ENCODE results near the gene TMPRSS12.
A peak's percentile ranks its signal among the peaks of the same experiment; 100 is the strongest.
"Not testable (repeated sequence)": the region's sequence is repeated elsewhere in the genome, so short reads cannot be mapped to it uniquely, and the experiment has no call there.

Gene TMPRSS12

DNA sequence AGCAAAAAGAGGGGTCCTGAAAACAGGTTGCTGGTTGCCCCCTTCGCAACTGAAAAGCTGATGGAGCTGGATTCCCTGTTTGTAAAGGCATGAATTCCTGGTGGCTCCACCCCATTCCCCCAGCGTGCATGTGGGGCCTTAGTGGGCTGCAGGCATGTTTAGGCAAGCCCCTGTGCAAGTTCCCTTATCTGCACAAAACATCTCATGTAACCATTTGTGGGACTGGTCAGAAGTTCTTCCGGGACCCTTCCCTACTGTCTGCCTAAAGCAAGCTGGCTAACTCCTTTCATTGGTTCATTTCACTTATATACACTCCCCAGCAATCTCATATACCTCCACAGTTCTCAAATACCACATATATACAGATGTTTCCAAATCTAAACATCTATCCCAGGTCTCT is 85.7 kb downstream of the TMPRSS12 start:
- no peak for TF ChIP-seq EZH2phosphoT487 (IDR thresholded peaks at IDR 0.05; ENCODE audit: borderline replicate concordance, low read length)
- TF ChIP-seq, protein P1, sequence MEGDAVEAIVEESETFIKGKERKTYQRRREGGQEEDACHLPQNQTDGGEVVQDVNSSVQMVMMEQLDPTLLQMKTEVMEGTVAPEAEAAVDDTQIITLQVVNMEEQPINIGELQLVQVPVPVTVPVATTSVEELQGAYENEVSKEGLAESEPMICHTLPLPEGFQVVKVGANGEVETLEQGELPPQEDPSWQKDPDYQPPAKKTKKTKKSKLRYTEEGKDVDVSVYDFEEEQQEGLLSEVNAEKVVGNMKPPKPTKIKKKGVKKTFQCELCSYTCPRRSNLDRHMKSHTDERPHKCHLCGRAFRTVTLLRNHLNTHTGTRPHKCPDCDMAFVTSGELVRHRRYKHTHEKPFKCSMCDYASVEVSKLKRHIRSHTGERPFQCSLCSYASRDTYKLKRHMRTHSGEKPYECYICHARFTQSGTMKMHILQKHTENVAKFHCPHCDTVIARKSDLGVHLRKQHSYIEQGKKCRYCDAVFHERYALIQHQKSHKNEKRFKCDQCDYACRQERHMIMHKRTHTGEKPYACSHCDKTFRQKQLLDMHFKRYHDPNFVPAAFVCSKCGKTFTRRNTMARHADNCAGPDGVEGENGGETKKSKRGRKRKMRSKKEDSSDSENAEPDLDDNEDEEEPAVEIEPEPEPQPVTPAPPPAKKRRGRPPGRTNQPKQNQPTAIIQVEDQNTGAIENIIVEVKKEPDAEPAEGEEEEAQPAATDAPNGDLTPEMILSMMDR (IDR thresholded peaks at IDR 0.05; ENCODE audit: low read depth, low read length, poor library complexity, severe bottlenecking) = no peak
- no peaks in the 10 kb centered on the region for H3K9me2 ChIP-seq (replicated peaks; ENCODE audit: control insufficient read depth, low read length)
- H3K4me3 ChIP-seq (ENCODE audit: low read length) = no peak overlapping the region; the same call in 1 of the 2 replicates
- H3K4me1 ChIP-seq (ENCODE audit: control insufficient read depth, low read length) = peaks cover 54% of the 10 kb centered on the region
- no peaks in the 10 kb centered on the region for H4K20me1 ChIP-seq (ENCODE audit: control insufficient read depth, insufficient read depth, low read depth, low read length)
- H3K79me2 ChIP-seq (ENCODE audit: control insufficient read depth, low read length) = no peaks in the 10 kb centered on the region
- no peaks in the 10 kb centered on the region for H3K27me3 ChIP-seq (ENCODE audit: control insufficient read depth, low read length)
- H3K4me2 ChIP-seq (ENCODE audit: low read length) = peak overlapping the region; percentile 84
- no peak overlapping the region for H3K27ac ChIP-seq (ENCODE audit: low read depth, low read length)
- H3K9me3 ChIP-seq (ENCODE audit: control insufficient read depth, insufficient read depth, low read length) = no peaks in the 10 kb centered on the region
- no peaks in the 10 kb centered on the region for H3K36me3 ChIP-seq (ENCODE audit: control insufficient read depth, low read length)
- H3F3A ChIP-seq (ENCODE audit: control insufficient read depth, insufficient read depth) = peaks cover 15% of the 10 kb centered on the region

DNA sequence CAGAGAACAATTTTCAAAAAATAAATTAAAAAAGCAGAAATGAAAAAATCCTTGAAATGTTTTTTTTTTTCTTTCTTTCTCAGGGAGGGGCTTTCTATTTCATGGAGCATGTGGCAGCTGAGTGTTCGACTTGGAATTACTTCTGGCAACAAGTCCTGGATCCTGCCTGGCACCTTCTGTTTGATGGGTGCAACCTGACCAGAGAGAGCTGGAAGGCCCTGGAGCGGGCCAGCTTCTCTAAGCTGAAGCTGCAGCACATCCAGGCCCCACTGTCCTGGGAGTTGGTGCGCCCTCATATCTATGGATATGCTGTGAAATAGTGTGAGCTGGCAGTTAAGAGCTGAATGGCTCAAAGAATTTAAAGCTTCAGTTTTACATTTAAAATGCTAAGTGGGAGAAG is 87.1 kb downstream of the TMPRSS12 start:
- TF ChIP-seq, protein P1 (IDR thresholded peaks at IDR 0.05; ENCODE audit: low read depth, low read length, poor library complexity, severe bottlenecking) = no peak
- no peak for TF ChIP-seq EZH2phosphoT487 (IDR thresholded peaks at IDR 0.05; ENCODE audit: borderline replicate concordance, low read length)
- no peaks in the 10 kb centered on the region for H3K79me2 ChIP-seq (ENCODE audit: control insufficient read depth, low read length)
- no peak overlapping the region for H3K27ac ChIP-seq (ENCODE audit: low read depth, low read length)
- peaks cover 5% of the 10 kb centered on the region for H3F3A ChIP-seq (ENCODE audit: control insufficient read depth, insufficient read depth)
- no peaks in the 10 kb centered on the region for H3K27me3 ChIP-seq (ENCODE audit: control insufficient read depth, low read length)
- H4K20me1 ChIP-seq (ENCODE audit: control insufficient read depth, insufficient read depth, low read depth, low read length) = no peaks in the 10 kb centered on the region
- peaks cover 41% of the 10 kb centered on the region for H3K4me1 ChIP-seq (ENCODE audit: control insufficient read depth, low read length)
- H3K4me2 ChIP-seq (ENCODE audit: low read length) = no peak overlapping the region
- no peaks in the 10 kb centered on the region for H3K36me3 ChIP-seq (ENCODE audit: control insufficient read depth, low read length)
- H3K9me2 ChIP-seq (replicated peaks; ENCODE audit: control insufficient read depth, low read length) = no peaks in the 10 kb centered on the region
- no peaks in the 10 kb centered on the region for H3K9me3 ChIP-seq (ENCODE audit: control insufficient read depth, insufficient read depth, low read length)
- no peak overlapping the region for H3K4me3 ChIP-seq (ENCODE audit: low read length)

DNA sequence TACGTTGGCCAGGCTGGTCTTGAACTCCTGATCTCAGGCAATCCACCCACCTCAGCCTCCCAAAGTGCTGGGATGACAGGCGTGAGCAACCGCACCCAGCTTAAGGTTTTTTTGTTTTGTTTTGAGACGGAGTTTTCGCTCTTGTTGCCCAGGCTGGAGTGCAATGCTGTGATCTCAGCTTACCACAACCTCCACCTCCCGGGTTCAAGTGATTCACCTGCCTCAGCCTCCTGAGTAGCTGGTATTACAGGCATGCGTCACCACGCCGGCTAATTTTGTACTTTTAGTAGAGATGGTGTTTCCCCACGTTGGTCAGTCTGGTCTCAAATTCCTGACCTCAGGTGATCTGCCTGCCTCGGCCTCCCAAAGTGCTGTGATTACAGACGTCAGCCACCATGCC is 87.8 kb downstream of the TMPRSS12 start:
- H3K9me3 ChIP-seq (ENCODE audit: control insufficient read depth, insufficient read depth, low read length); H3K27ac ChIP-seq (ENCODE audit: low read depth, low read length); H3K4me3 ChIP-seq (ENCODE audit: low read length); H3K9me2 ChIP-seq (replicated peaks; ENCODE audit: control insufficient read depth, low read length); H3K36me3 ChIP-seq (ENCODE audit: control insufficient read depth, low read length); H3K27me3 ChIP-seq (ENCODE audit: control insufficient read depth, low read length); H3K4me2 ChIP-seq (ENCODE audit: low read length); H4K20me1 ChIP-seq (ENCODE audit: control insufficient read depth, insufficient read depth, low read depth, low read length); H3F3A ChIP-seq (ENCODE audit: control insufficient read depth, insufficient read depth); H3K79me2 ChIP-seq (ENCODE audit: control insufficient read depth, low read length): not testable (repeated sequence)
- H3K4me1 ChIP-seq (ENCODE audit: control insufficient read depth, low read length) = peaks cover 35% of the 10 kb centered on the region

DNA sequence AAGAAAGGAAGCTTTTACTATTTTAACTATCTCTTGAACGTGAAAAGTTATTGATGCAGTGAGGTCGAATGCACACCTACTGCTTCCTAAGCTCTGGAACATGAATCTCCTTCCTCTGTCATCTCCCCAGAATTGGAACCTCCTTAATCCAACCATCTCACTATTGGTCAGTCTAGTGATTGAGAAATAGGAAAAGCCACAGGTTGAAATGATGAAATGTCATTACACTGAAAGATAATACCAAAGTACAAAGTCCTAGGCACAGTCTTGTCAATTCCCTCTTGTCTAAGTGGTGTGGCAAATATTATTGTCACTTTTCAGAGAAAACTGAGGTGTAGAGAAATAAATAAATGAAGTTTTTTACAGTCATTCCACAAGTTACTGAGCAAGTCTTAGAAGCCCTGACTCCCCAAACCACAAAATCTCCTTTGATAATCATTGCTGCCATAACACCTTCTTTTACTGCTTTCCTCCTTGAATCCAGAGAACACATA is 90.1 kb downstream of the TMPRSS12 start:
- Histone ChIP-seq H3K4me2 (ENCODE audit: low read length) (no peak overlapping the region), H3K4me1 (ENCODE audit: control insufficient read depth, low read length) (peaks cover 12% of the 10 kb centered on the region), H3K36me3 (ENCODE audit: control insufficient read depth, low read length) (no peaks in the 10 kb centered on the region), H3K27me3 (ENCODE audit: control insufficient read depth, low read length) (no peaks in the 10 kb centered on the region), H3F3A (ENCODE audit: control insufficient read depth, insufficient read depth) (no peaks in the 10 kb centered on the region), H3K9me2 (replicated peaks; ENCODE audit: control insufficient read depth, low read length) (no peaks in the 10 kb centered on the region), H3K79me2 (ENCODE audit: control insufficient read depth, low read length) (no peaks in the 10 kb centered on the region), H3K9me3 (ENCODE audit: control insufficient read depth, insufficient read depth, low read length) (peaks cover 12% of the 10 kb centered on the region), H3K27ac (ENCODE audit: low read depth, low read length) (no peak overlapping the region), H4K20me1 (ENCODE audit: control insufficient read depth, insufficient read depth, low read depth, low read length) (no peaks in the 10 kb centered on the region), H3K4me3 (ENCODE audit: low read length) (no peak overlapping the region)
- TF ChIP-seq, protein P1 (IDR thresholded peaks at IDR 0.05; ENCODE audit: low read depth, low read length, poor library complexity, severe bottlenecking) = no peak
- TF ChIP-seq EZH2phosphoT487 (IDR thresholded peaks at IDR 0.05; ENCODE audit: borderline replicate concordance, low read length) = no peak

Measured in DOHH2 (cell line).